ENCODE results near the gene IL20RB. TPM values are rescaled to one million over a fixed set of nuclear protein-coding genes. Genes with fewer than 3 reads are reported as not detected.

The IL20RB gene
- total RNA-seq, 3 donors from 2014 or later (not counting 1 experiment from before 2014, with no cell fraction given) = 1.9 to 3.6 (median 2.8) TPM

DNA sequence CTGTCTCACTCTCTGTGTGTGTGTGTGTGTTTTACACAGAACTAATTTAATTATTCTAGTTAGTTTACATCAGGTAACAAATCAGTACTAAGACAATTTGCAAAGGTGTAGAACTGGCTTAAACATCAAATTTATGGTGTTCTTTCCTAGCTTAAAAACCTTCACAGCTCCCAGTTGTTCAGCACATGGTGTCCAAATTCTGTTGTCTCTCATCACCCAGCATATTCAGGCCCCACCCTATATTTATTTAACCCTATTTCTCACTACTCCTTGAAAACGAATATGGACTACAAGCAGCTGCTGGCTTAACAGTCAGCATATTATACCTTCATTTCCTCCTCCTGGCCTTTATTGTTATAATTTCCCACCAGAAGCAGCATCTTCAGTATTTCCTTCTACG is 1.2 kb downstream of the IL20RB start:
- DNase-seq (no peak), ATAC-seq (no peak)
- Mint-ChIP-seq H3K27me3 (ENCODE audit: low read depth in 2 of 2) (no peaks in the 10 kb centered on the region), H3K36me3 (no peaks in the 10 kb centered on the region), H3K27ac (peak overlapping the region in 1 of 2 donors; percentile 21), H3K4me3 (no peak overlapping the region), H3K9me3 (no peaks in the 10 kb centered on the region), H3K4me1 (peaks cover 29 to 35% of the 10 kb centered on the region in 2 donors)
- H3K27ac ChIP-seq (ENCODE audit: low read length) = no peak overlapping the region
- intact Hi-C loops (cut with micrococcal nuclease) = loop anchor here (5.0 kb wide), 1 partner anchor 77 kb away; no protein-coding TSS in a partner anchor
- H3K9me3 ChIP-seq (ENCODE audit: control insufficient read depth, insufficient read depth, low read length) = no peaks in the 10 kb centered on the region
- no peaks in the 10 kb centered on the region for H3K27me3 ChIP-seq (ENCODE audit: control insufficient read depth, insufficient read depth, low read length)
- no peaks in the 10 kb centered on the region for H3K36me3 ChIP-seq (ENCODE audit: control insufficient read depth, insufficient read depth, low read length)
- peaks cover 4% of the 10 kb centered on the region for H3K4me1 ChIP-seq (ENCODE audit: control insufficient read depth, insufficient read depth, low read length)
- WGBS (ENCODE audit: insufficient coverage) = 96% methylated on average over 2 of the region's 2 CpGs
- no peak overlapping the region for H3K4me3 ChIP-seq (ENCODE audit: low read length)
- TF ChIP-seq, protein P1, sequence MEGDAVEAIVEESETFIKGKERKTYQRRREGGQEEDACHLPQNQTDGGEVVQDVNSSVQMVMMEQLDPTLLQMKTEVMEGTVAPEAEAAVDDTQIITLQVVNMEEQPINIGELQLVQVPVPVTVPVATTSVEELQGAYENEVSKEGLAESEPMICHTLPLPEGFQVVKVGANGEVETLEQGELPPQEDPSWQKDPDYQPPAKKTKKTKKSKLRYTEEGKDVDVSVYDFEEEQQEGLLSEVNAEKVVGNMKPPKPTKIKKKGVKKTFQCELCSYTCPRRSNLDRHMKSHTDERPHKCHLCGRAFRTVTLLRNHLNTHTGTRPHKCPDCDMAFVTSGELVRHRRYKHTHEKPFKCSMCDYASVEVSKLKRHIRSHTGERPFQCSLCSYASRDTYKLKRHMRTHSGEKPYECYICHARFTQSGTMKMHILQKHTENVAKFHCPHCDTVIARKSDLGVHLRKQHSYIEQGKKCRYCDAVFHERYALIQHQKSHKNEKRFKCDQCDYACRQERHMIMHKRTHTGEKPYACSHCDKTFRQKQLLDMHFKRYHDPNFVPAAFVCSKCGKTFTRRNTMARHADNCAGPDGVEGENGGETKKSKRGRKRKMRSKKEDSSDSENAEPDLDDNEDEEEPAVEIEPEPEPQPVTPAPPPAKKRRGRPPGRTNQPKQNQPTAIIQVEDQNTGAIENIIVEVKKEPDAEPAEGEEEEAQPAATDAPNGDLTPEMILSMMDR (IDR thresholded peaks at IDR 0.05) = no peak

DNA sequence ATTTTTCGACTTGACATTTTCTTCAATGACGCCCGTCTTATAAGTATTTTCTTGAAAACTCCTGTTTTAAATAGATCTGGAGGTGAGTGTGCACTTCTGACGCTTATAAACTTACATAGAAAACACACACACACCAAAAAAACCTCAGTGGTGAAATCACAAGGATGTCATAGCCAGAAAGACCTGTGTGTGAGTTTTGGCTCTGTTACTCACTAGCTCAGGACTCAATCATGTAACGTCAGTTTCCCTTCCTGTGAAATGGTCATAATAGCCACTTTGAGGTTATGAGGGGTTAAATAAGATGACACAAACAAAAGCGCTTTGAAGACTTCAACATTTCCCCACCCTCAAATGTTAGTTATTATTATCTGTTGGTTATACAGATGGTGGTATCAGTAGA is 1.8 kb downstream of the IL20RB start:
- no peak for DNase-seq
- TF ChIP-seq, protein P1 (IDR thresholded peaks at IDR 0.05) = no peak
- no peaks in the 10 kb centered on the region for H3K9me3 ChIP-seq (ENCODE audit: control insufficient read depth, insufficient read depth, low read length)
- no peak for ATAC-seq
- no peaks in the 10 kb centered on the region for H3K36me3 ChIP-seq (ENCODE audit: control insufficient read depth, insufficient read depth, low read length)
- no peak overlapping the region for H3K27ac ChIP-seq (ENCODE audit: low read length)
- H3K4me3 ChIP-seq (ENCODE audit: low read length) = no peak overlapping the region
- no peak overlapping the region for H3K4me3 Mint-ChIP-seq
- intact Hi-C loops (cut with micrococcal nuclease) = loop anchor here (5.0 kb wide), 1 partner anchor 77 kb away; no protein-coding TSS in a partner anchor
- H3K27me3 ChIP-seq (ENCODE audit: control insufficient read depth, insufficient read depth, low read length) = no peaks in the 10 kb centered on the region
- peaks cover 4% of the 10 kb centered on the region for H3K4me1 ChIP-seq (ENCODE audit: control insufficient read depth, insufficient read depth, low read length)
- no peaks in the 10 kb centered on the region for H3K27me3 Mint-ChIP-seq (ENCODE audit: low read depth in 2 of 2)
- peaks cover 22 to 33% of the 10 kb centered on the region in 2 donors for H3K4me1 Mint-ChIP-seq
- H3K36me3 Mint-ChIP-seq = no peaks in the 10 kb centered on the region
- 91% methylated on average over 5 of the region's 6 CpGs for WGBS (ENCODE audit: insufficient coverage)
- H3K27ac Mint-ChIP-seq = no peak overlapping the region
- H3K9me3 Mint-ChIP-seq = no peaks in the 10 kb centered on the region

DNA sequence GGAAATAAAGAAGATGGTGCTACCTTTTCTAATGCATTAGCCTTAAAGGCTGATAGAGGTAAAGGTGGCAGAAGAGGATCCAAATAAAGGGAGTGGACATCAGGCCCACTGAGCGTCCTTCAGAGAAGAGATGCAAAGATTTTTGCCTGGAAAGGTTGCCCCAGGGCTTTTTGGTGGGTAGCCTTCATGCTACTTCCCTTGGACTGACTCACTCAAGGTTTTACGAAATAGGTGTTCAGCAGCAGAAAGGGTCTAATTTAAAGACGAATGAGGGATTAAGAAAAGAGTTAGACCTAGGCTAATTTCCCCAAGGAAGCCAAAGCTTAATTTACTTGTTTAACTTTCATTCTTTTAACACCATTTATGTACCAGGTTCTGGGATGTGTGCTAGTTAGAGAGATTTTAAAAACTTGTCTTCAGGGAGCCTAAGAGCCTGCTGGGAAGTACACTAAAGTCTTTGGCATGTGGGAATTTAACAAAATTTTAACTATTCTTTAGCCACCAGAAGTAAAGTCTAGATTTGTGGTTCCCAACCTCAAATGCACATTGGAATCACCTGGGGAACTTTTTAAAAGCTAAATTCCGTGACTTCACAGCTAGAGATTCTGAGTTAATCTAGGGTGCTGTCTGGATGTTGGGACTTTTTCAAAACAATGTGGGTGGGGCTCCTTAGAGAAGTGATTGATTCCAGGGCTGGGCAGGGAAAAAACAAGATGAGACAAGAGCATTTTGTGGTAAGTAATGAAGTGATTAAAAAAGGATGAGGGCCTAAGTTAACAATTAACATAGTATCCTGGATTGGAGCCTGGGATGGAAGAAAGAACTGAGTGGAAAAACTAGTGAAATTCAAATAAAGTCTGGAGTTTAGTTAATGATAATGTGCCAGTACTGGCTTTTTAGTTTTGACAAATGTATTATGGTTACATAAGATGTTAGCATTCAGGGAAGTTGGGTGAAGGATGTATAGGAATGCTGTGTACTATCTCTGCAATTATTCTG is 3.4 kb downstream of the IL20RB start:
- no peak overlapping the region for H3K4me3 ChIP-seq (ENCODE audit: low read length)
- Mint-ChIP-seq H3K36me3 (no peaks in the 10 kb centered on the region), H3K4me3 (no peak overlapping the region), H3K27me3 (ENCODE audit: low read depth in 2 of 2) (no peaks in the 10 kb centered on the region), H3K27ac (peak overlapping the region in 1 of 2 donors; percentile 46), H3K9me3 (no peaks in the 10 kb centered on the region), H3K4me1 (peaks cover 7 to 18% of the 10 kb centered on the region in 2 donors)
- no peaks in the 10 kb centered on the region for H3K27me3 ChIP-seq (ENCODE audit: control insufficient read depth, insufficient read depth, low read length)
- H3K4me1 ChIP-seq (ENCODE audit: control insufficient read depth, insufficient read depth, low read length) = no peaks in the 10 kb centered on the region
- no peak for DNase-seq
- TF ChIP-seq, protein P1 (IDR thresholded peaks at IDR 0.05) = no peak
- no peaks in the 10 kb centered on the region for H3K9me3 ChIP-seq (ENCODE audit: control insufficient read depth, insufficient read depth, low read length)
- WGBS (ENCODE audit: insufficient coverage) = 97% methylated on average over 4 of the region's 4 CpGs
- intact Hi-C loops (cut with micrococcal nuclease) = no loop called here
- ATAC-seq = no peak
- no peaks in the 10 kb centered on the region for H3K36me3 ChIP-seq (ENCODE audit: control insufficient read depth, insufficient read depth, low read length)
- no peak overlapping the region for H3K27ac ChIP-seq (ENCODE audit: low read length)

Measured in natural killer cell (primary cell).